ENCODE data around the gene PPP1R9B. TPM values are rescaled to one million over a fixed set of nuclear protein-coding genes. Genes with fewer than 3 reads are reported as not detected.

PPP1R9B gene
- total and polyA plus RNA-seq, 2 experiments from 2014 or later: 6.2 to 59.4 TPM

GRCh38 chr17:50188531-50188920 is 38.0 kb upstream of the PPP1R9B start:
- TF ChIP-seq CTCF (IDR thresholded peaks at IDR 0.05; ENCODE audit: low read depth, low read length): no peak
- DNase-seq (ENCODE audit: low read depth in 1 of 2, low spot score in 1 of 2): no peak
- H3K4me3 ChIP-seq: no peak overlapping the region
- peaks cover 42% of the 10 kb centered on the region for H3K36me3 ChIP-seq
- H3K27ac ChIP-seq: no peak overlapping the region
- H3K9me3 ChIP-seq (ENCODE audit: low read depth): no peaks in the 10 kb centered on the region
- peaks cover 11% of the 10 kb centered on the region for H3K4me1 ChIP-seq (ENCODE audit: low read depth)
- no peaks in the 10 kb centered on the region for H3K27me3 ChIP-seq

- peak in 1 of 2 donors; percentile 78 for DNase-seq (ENCODE audit: low read depth in 1 of 2, low spot score in 1 of 2)
- Histone ChIP-seq H3K27ac (no peak overlapping the region), H3K27me3 (no peaks in the 10 kb centered on the region), H3K9me3 (ENCODE audit: low read depth) (no peaks in the 10 kb centered on the region), H3K4me3 (no peak overlapping the region), H3K36me3 (peaks cover 40% of the 10 kb centered on the region), H3K4me1 (ENCODE audit: low read depth) (peaks cover 11% of the 10 kb centered on the region)
- no peak for TF ChIP-seq CTCF (IDR thresholded peaks at IDR 0.05; ENCODE audit: low read depth, low read length)
Observed at GRCh38 chr17:50187751-50188530, 37.5 kb upstream of the PPP1R9B start.

- Histone ChIP-seq H3K36me3 (peaks cover 34% of the 10 kb centered on the region), H3K27ac (no peak overlapping the region), H3K9me3 (ENCODE audit: low read depth) (no peaks in the 10 kb centered on the region), H3K27me3 (no peaks in the 10 kb centered on the region), H3K4me3 (no peak overlapping the region), H3K4me1 (ENCODE audit: low read depth) (peaks cover 11% of the 10 kb centered on the region)
- DNase-seq (ENCODE audit: low read depth in 1 of 2, low spot score in 1 of 2): peak in 1 of 2 donors; percentile 73
- no peak for TF ChIP-seq CTCF (IDR thresholded peaks at IDR 0.05; ENCODE audit: low read depth, low read length)
Observed at GRCh38 chr17:50187394-50187725, 36.9 kb upstream of the PPP1R9B start.

GRCh38 chr17:50186661-50187393 is 36.4 kb upstream of the PPP1R9B start:
- H3K4me1 ChIP-seq (ENCODE audit: low read depth): peaks cover 11% of the 10 kb centered on the region
- peak in 1 of 2 donors; percentile 83 for DNase-seq (ENCODE audit: low read depth in 1 of 2, low spot score in 1 of 2)
- H3K4me3 ChIP-seq: no peak overlapping the region
- no peak overlapping the region for H3K27ac ChIP-seq
- no peak for TF ChIP-seq CTCF (IDR thresholded peaks at IDR 0.05; ENCODE audit: low read depth, low read length)
- H3K9me3 ChIP-seq (ENCODE audit: low read depth): no peaks in the 10 kb centered on the region
- H3K36me3 ChIP-seq: peaks cover 33% of the 10 kb centered on the region
- H3K27me3 ChIP-seq: no peaks in the 10 kb centered on the region

- Histone ChIP-seq H3K27me3 (no peaks in the 10 kb centered on the region), H3K27ac (no peak overlapping the region), H3K4me1 (ENCODE audit: low read depth) (peaks cover 11% of the 10 kb centered on the region), H3K36me3 (peaks cover 33% of the 10 kb centered on the region), H3K9me3 (ENCODE audit: low read depth) (no peaks in the 10 kb centered on the region), H3K4me3 (no peak overlapping the region)
- DNase-seq (ENCODE audit: low read depth in 1 of 2, low spot score in 1 of 2): peak in 1 of 2 donors; percentile 60
- TF ChIP-seq CTCF (IDR thresholded peaks at IDR 0.05; ENCODE audit: low read depth, low read length): no peak
Observed at GRCh38 chr17:50185631-50186471, 35.4 kb upstream of the PPP1R9B start.
